Vagina (tissue), 2 donors: ENCODE data around the gene ULK4. TPM values are rescaled to one million over a fixed set of nuclear protein-coding genes. Genes with fewer than 3 reads are reported as not detected.

Experiments
- DNase-seq, 2 donors: peaks; one replicate each; pipeline ENCODE4 v3.0.0-alpha.2; 2017; ENCODE audit errors: extremely low spot score in 2 of 2
- H3K27ac ChIP-seq: fragments of 200-600 bp; sonication (generic); one replicate; pipeline ENCODE4 v1.5.1; 2019
- H3K27me3 ChIP-seq: fragments of 200-600 bp; sonication (generic); one replicate; pipeline ENCODE4 v1.5.1; 2019
- H3K36me3 ChIP-seq, 2 donors: fragments of 200-600 bp; sonication (generic); one replicate each; pipeline ENCODE4 v1.5.1; 2017 to 2019
- H3K4me1 ChIP-seq: fragments of 200-600 bp; sonication (generic); one replicate; pipeline ENCODE4 v1.5.1; 2019
- H3K4me3 ChIP-seq, 2 donors: fragments of 200-600 bp; sonication (generic); 1 replicate in 1 of 2; 2 replicates in 1 of 2; pipeline ENCODE4 v1.5.1; 2016 to 2019
- H3K9me3 ChIP-seq: fragments of 200-600 bp; sonication (generic); one replicate; pipeline ENCODE4 v1.5.1; 2019
- POLR2A ChIP-seq, 2 donors: fragments of 450-650 bp; IDR thresholded peaks; one replicate each; pipeline ENCODE4 v1.6.1; 2017; ENCODE audit warnings: antibody characterized with exemption in 2 of 2, mild to moderate bottlenecking in 2 of 2, moderate library complexity in 2 of 2
- POLR2AphosphoS5 ChIP-seq, 2 donors: sonication (generic); formaldehyde crosslinking; IDR thresholded peaks; one replicate each; pipeline ENCODE4 v1.9.0; 2017; ENCODE audit warnings: antibody characterized with exemption in 2 of 2, mild to moderate bottlenecking in 2 of 2, low read depth in 1 of 2; ENCODE audit not compliant: insufficient read depth in 1 of 2
- intact Hi-C: fragments of 100-400 bp; cut with DNase I; formaldehyde crosslinking; loops from one replicate; pipeline ENCODE4 v1.15.1; 2023
- total RNA-seq: library from RNA; depleted of rRNA; stranded (reverse); fragments of >200 nt; gene quantifications from one replicate; pipeline ENCODE4 v1.2.3, GENCODE V29; 2016
- TF ChIP-seq, protein P1 (sequence below), 3 experiments: fragments of 450-650 bp in 2 of 3; fragments of 200-600 bp in 1 of 3; sonication (generic) in 1 of 3; IDR thresholded peaks; one replicate each; pipeline ENCODE4 v1.5.1; 2017 to 2019; ENCODE audit warnings: antibody characterized with exemption in 3 of 3, mild to moderate bottlenecking in 2 of 3, moderate library complexity in 2 of 3

Gene ULK4
- total RNA-seq, 1 donor from 2014 or later, result 24.1 TPM

DNA sequence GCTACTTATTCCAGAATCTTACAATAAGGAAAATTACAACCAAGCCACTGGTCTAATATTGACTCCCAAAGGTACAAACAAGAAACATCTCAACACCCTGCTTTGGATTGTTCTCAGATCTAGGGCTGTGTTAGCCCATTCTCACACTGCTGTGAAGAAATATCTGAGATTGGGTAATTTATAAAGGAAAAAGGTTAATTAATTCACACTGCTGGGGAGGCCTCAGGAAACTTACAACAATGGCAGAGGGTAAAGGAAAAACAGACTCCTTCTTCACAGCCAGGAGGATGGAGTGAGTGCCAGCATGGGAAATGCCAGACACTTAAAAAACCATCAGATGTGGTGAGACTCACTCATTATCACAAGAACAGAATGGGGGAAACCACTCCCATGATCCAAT, 208.3 kb downstream of the ULK4 start:
- no peak overlapping the region for H3K27ac ChIP-seq
- no peaks in the 10 kb centered on the region for H3K36me3 ChIP-seq
- TF ChIP-seq POLR2A (IDR thresholded peaks at IDR 0.05), result no peak
- no peak for TF ChIP-seq POLR2AphosphoS5 (IDR thresholded peaks at IDR 0.05; ENCODE audit: insufficient read depth in 1 of 2, low read depth in 1 of 2)
- TF ChIP-seq, protein P1, sequence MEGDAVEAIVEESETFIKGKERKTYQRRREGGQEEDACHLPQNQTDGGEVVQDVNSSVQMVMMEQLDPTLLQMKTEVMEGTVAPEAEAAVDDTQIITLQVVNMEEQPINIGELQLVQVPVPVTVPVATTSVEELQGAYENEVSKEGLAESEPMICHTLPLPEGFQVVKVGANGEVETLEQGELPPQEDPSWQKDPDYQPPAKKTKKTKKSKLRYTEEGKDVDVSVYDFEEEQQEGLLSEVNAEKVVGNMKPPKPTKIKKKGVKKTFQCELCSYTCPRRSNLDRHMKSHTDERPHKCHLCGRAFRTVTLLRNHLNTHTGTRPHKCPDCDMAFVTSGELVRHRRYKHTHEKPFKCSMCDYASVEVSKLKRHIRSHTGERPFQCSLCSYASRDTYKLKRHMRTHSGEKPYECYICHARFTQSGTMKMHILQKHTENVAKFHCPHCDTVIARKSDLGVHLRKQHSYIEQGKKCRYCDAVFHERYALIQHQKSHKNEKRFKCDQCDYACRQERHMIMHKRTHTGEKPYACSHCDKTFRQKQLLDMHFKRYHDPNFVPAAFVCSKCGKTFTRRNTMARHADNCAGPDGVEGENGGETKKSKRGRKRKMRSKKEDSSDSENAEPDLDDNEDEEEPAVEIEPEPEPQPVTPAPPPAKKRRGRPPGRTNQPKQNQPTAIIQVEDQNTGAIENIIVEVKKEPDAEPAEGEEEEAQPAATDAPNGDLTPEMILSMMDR (IDR thresholded peaks at IDR 0.05), result no peak
- no peaks in the 10 kb centered on the region for H3K9me3 ChIP-seq
- intact Hi-C loops, result no loop called here
- H3K4me1 ChIP-seq, result no peaks in the 10 kb centered on the region
- H3K27me3 ChIP-seq, result no peaks in the 10 kb centered on the region
- DNase-seq, result no peak
- H3K4me3 ChIP-seq, result no peak overlapping the region

GRCh38 chr3:41751597-41751996, 210.3 kb downstream of the ULK4 start:
- no peak for DNase-seq
- TF ChIP-seq, protein P1 (IDR thresholded peaks at IDR 0.05), result no peak
- TF ChIP-seq POLR2AphosphoS5 (IDR thresholded peaks at IDR 0.05; ENCODE audit: insufficient read depth in 1 of 2, low read depth in 1 of 2) (no peak), POLR2A (IDR thresholded peaks at IDR 0.05) (no peak)
- intact Hi-C loops, result no loop called here
- Histone ChIP-seq H3K4me1 (no peaks in the 10 kb centered on the region), H3K4me3 (no peak overlapping the region), H3K27ac (no peak overlapping the region), H3K27me3 (no peaks in the 10 kb centered on the region), H3K9me3 (no peaks in the 10 kb centered on the region), H3K36me3 (no peaks in the 10 kb centered on the region)

DNA sequence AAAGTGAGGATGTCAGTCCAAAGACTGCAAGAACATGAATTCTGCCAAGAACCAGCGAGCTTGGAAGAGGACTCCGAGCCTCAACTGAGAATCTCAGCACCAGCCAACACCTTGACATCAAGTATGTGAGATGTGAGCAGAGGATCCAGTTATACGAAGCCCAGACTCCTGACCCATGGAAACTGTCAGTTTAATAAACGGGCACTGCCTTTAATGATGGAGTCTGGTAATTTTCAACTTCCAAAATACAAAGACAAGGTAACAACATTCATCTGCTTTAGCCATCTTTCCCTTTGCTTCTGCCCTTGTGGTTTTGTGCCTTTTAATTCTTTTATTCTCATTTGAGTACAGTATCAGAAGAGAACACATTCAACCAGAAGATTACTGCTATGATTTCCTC, 211.9 kb downstream of the ULK4 start:
- no peaks in the 10 kb centered on the region for H3K27me3 ChIP-seq
- intact Hi-C loops, result no loop called here
- H3K36me3 ChIP-seq, result no peaks in the 10 kb centered on the region
- no peak overlapping the region for H3K27ac ChIP-seq
- no peaks in the 10 kb centered on the region for H3K4me1 ChIP-seq
- H3K4me3 ChIP-seq, result no peak overlapping the region
- TF ChIP-seq, protein P1 (IDR thresholded peaks at IDR 0.05), result no peak
- TF ChIP-seq POLR2AphosphoS5 (IDR thresholded peaks at IDR 0.05; ENCODE audit: insufficient read depth in 1 of 2, low read depth in 1 of 2) (no peak), POLR2A (IDR thresholded peaks at IDR 0.05) (no peak)
- no peak for DNase-seq
- H3K9me3 ChIP-seq, result no peaks in the 10 kb centered on the region

- H3K27ac ChIP-seq, result no peak overlapping the region
- H3K36me3 ChIP-seq, result no peaks in the 10 kb centered on the region
- intact Hi-C loops, result no loop called here
- H3K4me3 ChIP-seq, result no peak overlapping the region
- no peaks in the 10 kb centered on the region for H3K4me1 ChIP-seq
- DNase-seq, result no peak
- TF ChIP-seq POLR2AphosphoS5 (IDR thresholded peaks at IDR 0.05; ENCODE audit: insufficient read depth in 1 of 2, low read depth in 1 of 2) (no peak), POLR2A (IDR thresholded peaks at IDR 0.05) (no peak)
- TF ChIP-seq, protein P1 (IDR thresholded peaks at IDR 0.05), result no peak
- H3K27me3 ChIP-seq, result no peaks in the 10 kb centered on the region
- H3K9me3 ChIP-seq, result no peaks in the 10 kb centered on the region
These were observed 215.7 kb downstream of the ULK4 start for GRCh38 chr3:41746215-41746614.

- Histone ChIP-seq H3K9me3 (no peaks in the 10 kb centered on the region), H3K4me3 (no peak overlapping the region), H3K27ac (no peak overlapping the region), H3K4me1 (no peaks in the 10 kb centered on the region), H3K36me3 (no peaks in the 10 kb centered on the region), H3K27me3 (no peaks in the 10 kb centered on the region)
- no peak for DNase-seq
- TF ChIP-seq, protein P1 (IDR thresholded peaks at IDR 0.05), result no peak
- TF ChIP-seq POLR2AphosphoS5 (IDR thresholded peaks at IDR 0.05; ENCODE audit: insufficient read depth in 1 of 2, low read depth in 1 of 2) (no peak), POLR2A (IDR thresholded peaks at IDR 0.05) (no peak)
- intact Hi-C loops, result no loop called here
These were observed 219.8 kb downstream of the ULK4 start for GRCh38 chr3:41742121-41742520.
